GM19467 (cell line): ENCODE data around the gene DHRS9.
A peak's percentile ranks its signal among the peaks of the same experiment; 100 is the strongest.
"Not testable (repeated sequence)": the region's sequence is repeated elsewhere in the genome, so short reads cannot be mapped to it uniquely, and the experiment has no call there.

ENCODE experiments used
- ATAC-seq: cut with Tn5 transposase; IDR thresholded peaks from one replicate; pipeline ENCODE4 v1.9.1; 2021; ENCODE audit warnings: mild to moderate bottlenecking, moderate library complexity; ENCODE audit not compliant: unreplicated experiment

Gene DHRS9

GRCh38 chr2:169131587-169132512 lies 62.5 kb downstream of the DHRS9 start:
- ATAC-seq: peak; percentile 85

GRCh38 chr2:169134272-169134671 lies 64.9 kb downstream of the DHRS9 start:
- ATAC-seq: not testable (repeated sequence)

GRCh38 chr2:169136428-169136827 lies 67.1 kb downstream of the DHRS9 start:
- ATAC-seq: not testable (repeated sequence)

- no peak for ATAC-seq
Observed at GRCh38 chr2:169136885-169137534, 67.6 kb downstream of the DHRS9 start.

GRCh38 chr2:169137924-169138323 lies 68.6 kb downstream of the DHRS9 start:
- no peak for ATAC-seq

- no peak for ATAC-seq
Observed at GRCh38 chr2:169139145-169139544, 69.8 kb downstream of the DHRS9 start.

- ATAC-seq: no peak
Observed at GRCh38 chr2:169139993-169140767, 70.8 kb downstream of the DHRS9 start.

GRCh38 chr2:169141713-169142352 lies 72.5 kb downstream of the DHRS9 start:
- ATAC-seq: no peak

- no peak for ATAC-seq
Observed at GRCh38 chr2:169143998-169144397, 74.6 kb downstream of the DHRS9 start.
